H9 (cell line): ENCODE measurements around the gene VEGFB. TPM values are rescaled to one million over a fixed set of nuclear protein-coding genes. Genes with fewer than 3 reads are reported as not detected.

Source experiments
- DNase-seq: peaks from one replicate; pipeline ENCODE4 v3.0.0-alpha.2; 2017
- H2AFZ ChIP-seq: one replicate; pipeline ENCODE4 v1.6.1; 2013; ENCODE audit warnings: mild to moderate bottlenecking, low read length, control low read depth, moderate library complexity
- H2AK5ac ChIP-seq: 2 replicates; pipeline ENCODE4 v1.6.1; 2013; ENCODE audit warnings: low read length, control low read depth, mixed read lengths; ENCODE audit not compliant: insufficient read length
- H2BK120ac ChIP-seq: one replicate; pipeline ENCODE4 v1.6.1; 2013; ENCODE audit warnings: low read depth, mild to moderate bottlenecking, low read length, control low read depth, inconsistent platforms; ENCODE audit not compliant: poor library complexity, severe bottlenecking
- H2BK12ac ChIP-seq: 2 replicates; pipeline ENCODE4 v1.6.1; 2013; ENCODE audit warnings: low read length, control low read depth, mixed read lengths, low read depth; ENCODE audit not compliant: insufficient read length
- H2BK15ac ChIP-seq: 2 replicates; pipeline ENCODE4 v1.6.1; 2013; ENCODE audit warnings: low read depth, low read length, control low read depth
- H2BK20ac ChIP-seq: one replicate; pipeline ENCODE4 v1.6.1; 2013; ENCODE audit warnings: low read depth, mild to moderate bottlenecking, low read length, control low read depth, inconsistent platforms; ENCODE audit not compliant: poor library complexity, severe bottlenecking
- H2BK5ac ChIP-seq: 2 replicates; pipeline ENCODE4 v1.6.1; 2013; ENCODE audit warnings: low read length, control low read depth, mixed read lengths; ENCODE audit not compliant: insufficient read length
- H3K14ac ChIP-seq: 2 replicates; pipeline ENCODE4 v1.6.1; 2013; ENCODE audit warnings: low read length, control low read depth; ENCODE audit not compliant: insufficient read depth
- H3K18ac ChIP-seq: 2 replicates; pipeline ENCODE4 v1.6.1; 2013; ENCODE audit warnings: low read depth, mild to moderate bottlenecking, mixed read lengths, low read length, control low read depth; ENCODE audit not compliant: insufficient read length
- H3K23ac ChIP-seq: 2 replicates; pipeline ENCODE4 v1.6.1; 2013; ENCODE audit warnings: low read length, control low read depth, mixed read lengths, low read depth; ENCODE audit not compliant: insufficient read length
- H3K23me2 ChIP-seq: 2 replicates; pipeline ENCODE4 v1.6.1; 2013; ENCODE audit warnings: low read depth, mild to moderate bottlenecking, mixed read lengths, low read length, control low read depth; ENCODE audit not compliant: insufficient read length, poor library complexity, severe bottlenecking
- H3K27ac ChIP-seq: 2 replicates; pipeline ENCODE4 v1.5.1; 2013; ENCODE audit warnings: low read length, control low read depth, mixed read lengths, low read depth; ENCODE audit not compliant: insufficient read length
- H3K27me3 ChIP-seq: 2 replicates; pipeline ENCODE4 v1.6.1; 2013; ENCODE audit warnings: low read length, control low read depth, inconsistent platforms; ENCODE audit not compliant: insufficient read depth
- H3K4ac ChIP-seq: 2 replicates; pipeline ENCODE4 v1.6.1; 2013; ENCODE audit warnings: low read depth, mild to moderate bottlenecking, control low read depth, inconsistent platforms, low read length, moderate library complexity
- H3K4me1 ChIP-seq: 2 replicates; pipeline ENCODE4 v1.6.1; 2013; ENCODE audit warnings: low read length, control low read depth, inconsistent platforms; ENCODE audit not compliant: insufficient read depth
- H3K4me2 ChIP-seq: 2 replicates; pipeline ENCODE4 v1.6.1; 2013; ENCODE audit warnings: low read length, control low read depth, mixed read lengths; ENCODE audit not compliant: insufficient read length, insufficient read depth
- H3K56ac ChIP-seq: 2 replicates; pipeline ENCODE4 v1.6.1; 2013; ENCODE audit warnings: low read depth, mild to moderate bottlenecking, mixed read lengths, low read length, control low read depth; ENCODE audit not compliant: insufficient read length
- H3K79me1 ChIP-seq: 2 replicates; pipeline ENCODE4 v1.6.1; 2013; ENCODE audit warnings: low read depth, mild to moderate bottlenecking, moderate library complexity, low read length, control low read depth, inconsistent platforms; ENCODE audit not compliant: insufficient read depth, poor library complexity, severe bottlenecking
- H3K79me2 ChIP-seq: 2 replicates; pipeline ENCODE4 v1.6.1; 2013; ENCODE audit warnings: low read length, control low read depth, inconsistent platforms; ENCODE audit not compliant: insufficient read depth
- H3K9ac ChIP-seq: 2 replicates; pipeline ENCODE4 v1.6.1; 2013; ENCODE audit warnings: low read length, control low read depth, mixed read lengths; ENCODE audit not compliant: insufficient read length; ENCODE audit errors: extremely low read depth
- H3K9me3 ChIP-seq: one replicate; pipeline ENCODE4 v1.6.1; 2013; ENCODE audit warnings: low read depth, low read length, inconsistent platforms; ENCODE audit not compliant: control insufficient read depth
- H3T11ph ChIP-seq: one replicate; pipeline ENCODE4 v1.6.1; 2013; ENCODE audit warnings: mild to moderate bottlenecking, low read length, control low read depth, inconsistent platforms
- H4K20me1 ChIP-seq: one replicate; pipeline ENCODE4 v1.6.1; 2013; ENCODE audit not compliant: control insufficient read depth, insufficient read length, insufficient read depth
- H4K5ac ChIP-seq: 2 replicates; pipeline ENCODE4 v1.6.1; 2013; ENCODE audit warnings: low read depth, mild to moderate bottlenecking, mixed read lengths, low read length, control low read depth; ENCODE audit not compliant: insufficient read length
- H4K8ac ChIP-seq: replicated peaks from 2 replicates; pipeline ENCODE4 v1.6.1; 2013; ENCODE audit warnings: low read length, control low read depth, mixed read lengths, low read depth; ENCODE audit not compliant: insufficient read length
- H4K91ac ChIP-seq: 2 replicates; pipeline ENCODE4 v1.6.1; 2013; ENCODE audit warnings: low read depth, mild to moderate bottlenecking, moderate library complexity, mixed read lengths, low read length, control low read depth; ENCODE audit not compliant: insufficient read length
- H3K27ac Mint-ChIP-seq, 3 experiments: 2 replicates in 2 of 3; 3 replicates in 1 of 3; pipeline ENCODE4 v1.8.0; 2020 to 2021; ENCODE audit warnings: mixed read lengths in 3 of 3, mild to moderate bottlenecking in 1 of 3, moderate library complexity in 1 of 3
- H3K27me3 Mint-ChIP-seq: 2 replicates; pipeline ENCODE4 v1.8.0; 2021; ENCODE audit warnings: low read depth, mild to moderate bottlenecking, moderate library complexity, mixed read lengths
- H3K36me3 Mint-ChIP-seq, 3 experiments: 2 replicates in 2 of 3; 3 replicates in 1 of 3; pipeline ENCODE4 v1.8.0; 2020 to 2021; ENCODE audit warnings: low read depth in 3 of 3, mixed read lengths in 3 of 3; ENCODE audit not compliant: insufficient read depth in 1 of 3
- H3K4me1 Mint-ChIP-seq, 2 experiments: 2 replicates each; pipeline ENCODE4 v1.8.0; 2020; ENCODE audit warnings: mixed read lengths in 2 of 2
- H3K4me3 Mint-ChIP-seq, 2 experiments: 2 replicates in 1 of 2; 3 replicates in 1 of 2; pipeline ENCODE4 v1.8.0; 2020 to 2021; ENCODE audit warnings: mild to moderate bottlenecking in 2 of 2, mixed read lengths in 2 of 2, moderate library complexity in 1 of 2
- H3K9me3 Mint-ChIP-seq, 2 experiments: 2 replicates in 1 of 2; 3 replicates in 1 of 2; pipeline ENCODE4 v1.8.0; 2020; ENCODE audit warnings: mild to moderate bottlenecking in 2 of 2, mixed read lengths in 2 of 2, moderate library complexity in 1 of 2
- CTCF ChIP-seq: fragments of 200-600 bp; sonication (generic); conservative IDR thresholded peaks from 3 replicates; pipeline ENCODE4 v1.8.0; 2021; ENCODE audit warnings: antibody characterized with exemption, mild to moderate bottlenecking
- WGBS: extraction: QIAGEN DNeasy Blood & Tissue Kit; methylation state at CpG from one replicate; pipeline ENCODE4 v1.1.7; 2013; ENCODE audit warnings: missing lambda C conversion rate, low lambda C conversion rate, mixed read lengths; ENCODE audit not compliant: insufficient read length; ENCODE audit errors: extremely low coverage; 5-methylcytosine and 5-hydroxymethylcytosine counted together
- total RNA-seq: library from RNA; stranded (reverse); gene quantifications from 2 replicates; pipeline ENCODE4 v1.2.1, GENCODE V29; 2021

Gene VEGFB
- total RNA-seq, 1 experiment from 2014 or later = 57.7 TPM

GRCh38 chr11:64229744-64230170 is 4.6 kb upstream of the VEGFB start:
- no peak overlapping the region for H3K18ac ChIP-seq
- no peaks in the 10 kb centered on the region; the same call in 1 of the 2 replicates for H3K27me3 ChIP-seq
- Mint-ChIP-seq H3K9me3 (no peaks in the 10 kb centered on the region), H3K27ac (peak overlapping the region in 1 of 3 experiments; percentile 87; a peak in 4 of 7 replicates), H3K36me3 (peaks cover 0 to 3% (median 3%) of the 10 kb centered on the region in 3 experiments; a peak in 2 of 7 replicates), H3K4me3 (peak overlapping the region; percentile 74 to 91), H3K4me1 (peaks cover 26 to 39% of the 10 kb centered on the region in 2 experiments), H3K27me3 (peaks cover 20% of the 10 kb centered on the region)
- no peak overlapping the region for H2BK12ac ChIP-seq
- no peak overlapping the region for H3K14ac ChIP-seq
- H3K4me1 ChIP-seq = 0 out of 2 replicates have a peak, but pooled peaks cover 3% of the 10 kb centered on the region
- H3K23me2 ChIP-seq = peaks cover 35% of the 10 kb centered on the region
- no peak overlapping the region for H2AK5ac ChIP-seq
- H3K4me2 ChIP-seq = peak overlapping the region; percentile 94
- H2AFZ ChIP-seq = no peak overlapping the region
- H3K56ac ChIP-seq = no peak overlapping the region
- TF ChIP-seq CTCF = no peak
- no peak overlapping the region for H2BK20ac ChIP-seq
- no peak overlapping the region for H3K27ac ChIP-seq
- no peak for DNase-seq
- H3K4ac ChIP-seq = no peak overlapping the region
- no peaks in the 10 kb centered on the region for H4K20me1 ChIP-seq
- H4K8ac ChIP-seq = no peak overlapping the region
- no peak overlapping the region for H4K5ac ChIP-seq
- no peak overlapping the region for H2BK120ac ChIP-seq
- no peaks in the 10 kb centered on the region for H3K79me1 ChIP-seq
- no CpG with 5 or more reads among the region's 13 CpGs for WGBS
- no peaks in the 10 kb centered on the region for H3K9me3 ChIP-seq
- H4K91ac ChIP-seq = no peak overlapping the region
- no peak overlapping the region for H2BK5ac ChIP-seq
- H3K9ac ChIP-seq = no peak overlapping the region
- H3K23ac ChIP-seq = no peak overlapping the region
- no peak overlapping the region for H2BK15ac ChIP-seq
- no peak overlapping the region for H3T11ph ChIP-seq
- H3K79me2 ChIP-seq = no peaks in the 10 kb centered on the region
